Measurements from ENCODE around the gene PI4KB.

PI4KB gene

GRCh38 chr1:151254217-151255213 lies 72.7 kb downstream of the PI4KB start, which contains the start of gene PSMD4:
TSS of gene PSMD4 (plus strand) at chr1:151254734. CDS start at chr1:151254783, 49 bp downstream.
- Histone ChIP-seq H3K27me3 (ENCODE audit: control insufficient read depth in 1 of 2, insufficient read depth in 2 of 2, low read length in 2 of 2) (no peaks in the 10 kb centered on the region), H3K4me3 (ENCODE audit: low read depth in 1 of 2, low read length in 2 of 2) (peak within 1 kb of the TSS; percentile 86 to 97), H3K9me3 (ENCODE audit: control insufficient read depth in 1 of 2, low read length in 2 of 2) (no peaks in the 10 kb centered on the region), H3K27ac (ENCODE audit: low read depth, low read length) (peak within 1 kb of the TSS; percentile 63), H3K36me3 (ENCODE audit: control insufficient read depth in 1 of 2, insufficient read depth in 2 of 2, low read length in 2 of 2) (peaks cover 2 to 3% of the 10 kb centered on the region in 2 donors), H3K4me1 (ENCODE audit: control insufficient read depth in 1 of 2, insufficient read depth in 2 of 2, low read length in 2 of 2) (peaks cover 8 to 10% of the 10 kb centered on the region in 2 donors), H3K9ac (ENCODE audit: low read depth in 1 of 2, low read length in 2 of 2) (peak within 1 kb of the TSS; percentile 87 to 95)

- Histone ChIP-seq H3K4me1 (ENCODE audit: control insufficient read depth in 1 of 2, insufficient read depth in 2 of 2, low read length in 2 of 2) (peaks cover 8 to 10% of the 10 kb centered on the region in 2 donors), H3K27ac (ENCODE audit: low read depth, low read length) (no peak overlapping the region), H3K9ac (ENCODE audit: low read depth in 1 of 2, low read length in 2 of 2) (no peak overlapping the region), H3K4me3 (ENCODE audit: low read depth in 1 of 2, low read length in 2 of 2) (no peak overlapping the region), H3K36me3 (ENCODE audit: control insufficient read depth in 1 of 2, insufficient read depth in 2 of 2, low read length in 2 of 2) (peaks cover 13 to 27% of the 10 kb centered on the region in 2 donors), H3K9me3 (ENCODE audit: control insufficient read depth in 1 of 2, low read length in 2 of 2) (no peaks in the 10 kb centered on the region), H3K27me3 (ENCODE audit: control insufficient read depth in 1 of 2, insufficient read depth in 2 of 2, low read length in 2 of 2) (no peaks in the 10 kb centered on the region)
Observed at GRCh38 chr1:151251656-151252470, 75.4 kb downstream of the PI4KB start.

- H3K4me1 ChIP-seq (ENCODE audit: control insufficient read depth in 1 of 2, insufficient read depth in 2 of 2, low read length in 2 of 2): no peaks in the 10 kb centered on the region
- peaks cover 39 to 74% of the 10 kb centered on the region in 2 donors for H3K36me3 ChIP-seq (ENCODE audit: control insufficient read depth in 1 of 2, insufficient read depth in 2 of 2, low read length in 2 of 2)
- H3K9me3 ChIP-seq (ENCODE audit: control insufficient read depth in 1 of 2, low read length in 2 of 2): no peaks in the 10 kb centered on the region
Observed at GRCh38 chr1:151246786-151247185, 80.4 kb downstream of the PI4KB start.

GRCh38 chr1:151243683-151244216 lies 83.5 kb downstream of the PI4KB start:
- Histone ChIP-seq H3K4me1 (ENCODE audit: control insufficient read depth in 1 of 2, insufficient read depth in 2 of 2, low read length in 2 of 2) (no peaks in the 10 kb centered on the region), H3K27me3 (ENCODE audit: control insufficient read depth in 1 of 2, insufficient read depth in 2 of 2, low read length in 2 of 2) (no peaks in the 10 kb centered on the region), H3K9ac (ENCODE audit: low read depth in 1 of 2, low read length in 2 of 2) (no peak overlapping the region), H3K27ac (ENCODE audit: low read depth, low read length) (no peak overlapping the region), H3K9me3 (ENCODE audit: control insufficient read depth in 1 of 2, low read length in 2 of 2) (no peaks in the 10 kb centered on the region), H3K4me3 (ENCODE audit: low read depth in 1 of 2, low read length in 2 of 2) (no peak overlapping the region), H3K36me3 (ENCODE audit: control insufficient read depth in 1 of 2, insufficient read depth in 2 of 2, low read length in 2 of 2) (peaks cover 47 to 92% of the 10 kb centered on the region in 2 donors)

More at GRCh38 chr1:151246786-151247185, 80.4 kb downstream of the PI4KB start:
- Histone ChIP-seq H3K27ac (ENCODE audit: low read depth, low read length) (no peak overlapping the region), H3K9ac (ENCODE audit: low read depth in 1 of 2, low read length in 2 of 2) (no peak overlapping the region), H3K4me3 (ENCODE audit: low read depth in 1 of 2, low read length in 2 of 2) (no peak overlapping the region), H3K27me3 (ENCODE audit: control insufficient read depth in 1 of 2, insufficient read depth in 2 of 2, low read length in 2 of 2) (no peaks in the 10 kb centered on the region)

GRCh38 chr1:151242442-151242841 lies 84.8 kb downstream of the PI4KB start:
- no peaks in the 10 kb centered on the region for H3K27me3 ChIP-seq (ENCODE audit: control insufficient read depth in 1 of 2, insufficient read depth in 2 of 2, low read length in 2 of 2)

More at GRCh38 chr1:151242442-151242841, 84.8 kb downstream of the PI4KB start:
- Histone ChIP-seq H3K4me1 (ENCODE audit: control insufficient read depth in 1 of 2, insufficient read depth in 2 of 2, low read length in 2 of 2) (no peaks in the 10 kb centered on the region), H3K27ac (ENCODE audit: low read depth, low read length) (no peak overlapping the region), H3K36me3 (ENCODE audit: control insufficient read depth in 1 of 2, insufficient read depth in 2 of 2, low read length in 2 of 2) (peaks cover 52 to 92% of the 10 kb centered on the region in 2 donors), H3K4me3 (ENCODE audit: low read depth in 1 of 2, low read length in 2 of 2) (no peak overlapping the region), H3K9ac (ENCODE audit: low read depth in 1 of 2, low read length in 2 of 2) (no peak overlapping the region), H3K9me3 (ENCODE audit: control insufficient read depth in 1 of 2, low read length in 2 of 2) (no peaks in the 10 kb centered on the region)
